Measurements from ENCODE around the gene PGBD5.

DNA sequence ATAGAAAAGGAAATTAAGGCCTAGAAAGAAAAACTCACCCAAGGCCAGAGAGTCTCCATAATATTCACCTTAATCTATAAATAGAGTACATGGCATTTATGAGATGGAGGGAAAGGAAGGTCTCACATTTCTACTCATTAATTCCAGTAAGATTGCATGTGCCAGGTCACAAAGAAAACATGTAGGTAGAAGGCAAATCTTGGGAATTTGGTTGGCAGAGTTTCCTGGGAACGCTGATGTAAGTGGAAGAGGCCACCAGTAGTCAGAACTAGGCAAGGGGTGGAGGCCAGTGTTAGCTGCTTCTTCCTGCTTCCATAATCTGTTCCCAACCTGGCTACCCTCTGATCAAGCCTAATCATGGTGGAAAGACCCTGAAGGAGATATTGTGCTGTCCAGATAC lies 29.2 kb upstream of the PGBD5 start:
- TF ChIP-seq POLR2A (IDR thresholded peaks at IDR 0.05), result no peak
- TF ChIP-seq, protein P1, sequence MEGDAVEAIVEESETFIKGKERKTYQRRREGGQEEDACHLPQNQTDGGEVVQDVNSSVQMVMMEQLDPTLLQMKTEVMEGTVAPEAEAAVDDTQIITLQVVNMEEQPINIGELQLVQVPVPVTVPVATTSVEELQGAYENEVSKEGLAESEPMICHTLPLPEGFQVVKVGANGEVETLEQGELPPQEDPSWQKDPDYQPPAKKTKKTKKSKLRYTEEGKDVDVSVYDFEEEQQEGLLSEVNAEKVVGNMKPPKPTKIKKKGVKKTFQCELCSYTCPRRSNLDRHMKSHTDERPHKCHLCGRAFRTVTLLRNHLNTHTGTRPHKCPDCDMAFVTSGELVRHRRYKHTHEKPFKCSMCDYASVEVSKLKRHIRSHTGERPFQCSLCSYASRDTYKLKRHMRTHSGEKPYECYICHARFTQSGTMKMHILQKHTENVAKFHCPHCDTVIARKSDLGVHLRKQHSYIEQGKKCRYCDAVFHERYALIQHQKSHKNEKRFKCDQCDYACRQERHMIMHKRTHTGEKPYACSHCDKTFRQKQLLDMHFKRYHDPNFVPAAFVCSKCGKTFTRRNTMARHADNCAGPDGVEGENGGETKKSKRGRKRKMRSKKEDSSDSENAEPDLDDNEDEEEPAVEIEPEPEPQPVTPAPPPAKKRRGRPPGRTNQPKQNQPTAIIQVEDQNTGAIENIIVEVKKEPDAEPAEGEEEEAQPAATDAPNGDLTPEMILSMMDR (IDR thresholded peaks at IDR 0.05), result no peak
